VCaP (cell line): ENCODE data around the gene MEIS1.

Source experiments
- H3K27ac ChIP-seq: fragments of 450-650 bp; 2 replicates; pipeline ENCODE4 v1.5.1; 2017
- TF ChIP-seq, protein P1 (sequence below): fragments of 450-650 bp; conservative IDR thresholded peaks from 2 replicates; pipeline ENCODE4 v1.5.1; 2017; ENCODE audit warnings: mild to moderate bottlenecking, moderate library complexity

Gene MEIS1

DNA sequence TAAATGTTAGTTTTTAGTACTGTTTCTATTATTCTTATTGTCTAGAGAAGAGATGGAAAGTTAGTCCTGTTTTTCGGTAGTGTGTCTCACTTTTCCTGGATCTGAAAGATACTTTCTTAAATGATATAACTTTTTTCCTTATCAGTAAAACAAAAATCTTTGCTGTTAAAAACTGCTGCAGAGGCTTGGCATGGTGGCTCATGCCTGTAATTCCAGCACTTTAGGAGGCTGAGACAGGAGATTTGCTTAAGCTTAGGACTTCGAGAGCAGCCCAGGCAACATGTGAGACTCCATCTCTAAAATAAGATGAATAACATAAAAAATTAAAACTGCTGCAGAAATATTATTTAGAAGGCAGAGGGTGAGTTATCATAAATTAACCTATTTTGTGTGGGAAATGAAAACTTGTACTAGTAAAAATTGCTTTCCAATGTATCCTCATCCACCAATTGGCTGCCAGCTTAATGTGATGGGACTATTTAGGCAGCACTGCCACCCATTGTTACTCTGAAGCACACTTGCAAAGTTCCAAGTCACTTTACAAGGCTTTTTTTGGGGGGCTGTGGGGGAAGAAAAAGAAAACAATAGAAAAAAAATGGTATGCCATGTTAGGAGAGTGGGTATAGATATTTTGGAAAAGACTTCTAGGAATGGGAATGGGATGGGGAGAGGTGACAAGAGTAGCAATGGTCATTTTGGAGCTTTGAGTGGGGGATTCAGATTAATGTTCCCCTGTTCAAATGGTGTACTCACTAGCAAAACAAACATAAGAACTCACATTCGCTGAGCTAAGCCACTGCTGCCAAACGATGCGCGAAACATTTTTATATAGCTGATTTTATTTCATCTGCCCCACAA is 62.7 kb downstream of the MEIS1 start:
- TF ChIP-seq, protein P1, sequence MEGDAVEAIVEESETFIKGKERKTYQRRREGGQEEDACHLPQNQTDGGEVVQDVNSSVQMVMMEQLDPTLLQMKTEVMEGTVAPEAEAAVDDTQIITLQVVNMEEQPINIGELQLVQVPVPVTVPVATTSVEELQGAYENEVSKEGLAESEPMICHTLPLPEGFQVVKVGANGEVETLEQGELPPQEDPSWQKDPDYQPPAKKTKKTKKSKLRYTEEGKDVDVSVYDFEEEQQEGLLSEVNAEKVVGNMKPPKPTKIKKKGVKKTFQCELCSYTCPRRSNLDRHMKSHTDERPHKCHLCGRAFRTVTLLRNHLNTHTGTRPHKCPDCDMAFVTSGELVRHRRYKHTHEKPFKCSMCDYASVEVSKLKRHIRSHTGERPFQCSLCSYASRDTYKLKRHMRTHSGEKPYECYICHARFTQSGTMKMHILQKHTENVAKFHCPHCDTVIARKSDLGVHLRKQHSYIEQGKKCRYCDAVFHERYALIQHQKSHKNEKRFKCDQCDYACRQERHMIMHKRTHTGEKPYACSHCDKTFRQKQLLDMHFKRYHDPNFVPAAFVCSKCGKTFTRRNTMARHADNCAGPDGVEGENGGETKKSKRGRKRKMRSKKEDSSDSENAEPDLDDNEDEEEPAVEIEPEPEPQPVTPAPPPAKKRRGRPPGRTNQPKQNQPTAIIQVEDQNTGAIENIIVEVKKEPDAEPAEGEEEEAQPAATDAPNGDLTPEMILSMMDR, result no peak
- peak overlapping the region; percentile 31; the same call in 1 of the 2 replicates for H3K27ac ChIP-seq

DNA sequence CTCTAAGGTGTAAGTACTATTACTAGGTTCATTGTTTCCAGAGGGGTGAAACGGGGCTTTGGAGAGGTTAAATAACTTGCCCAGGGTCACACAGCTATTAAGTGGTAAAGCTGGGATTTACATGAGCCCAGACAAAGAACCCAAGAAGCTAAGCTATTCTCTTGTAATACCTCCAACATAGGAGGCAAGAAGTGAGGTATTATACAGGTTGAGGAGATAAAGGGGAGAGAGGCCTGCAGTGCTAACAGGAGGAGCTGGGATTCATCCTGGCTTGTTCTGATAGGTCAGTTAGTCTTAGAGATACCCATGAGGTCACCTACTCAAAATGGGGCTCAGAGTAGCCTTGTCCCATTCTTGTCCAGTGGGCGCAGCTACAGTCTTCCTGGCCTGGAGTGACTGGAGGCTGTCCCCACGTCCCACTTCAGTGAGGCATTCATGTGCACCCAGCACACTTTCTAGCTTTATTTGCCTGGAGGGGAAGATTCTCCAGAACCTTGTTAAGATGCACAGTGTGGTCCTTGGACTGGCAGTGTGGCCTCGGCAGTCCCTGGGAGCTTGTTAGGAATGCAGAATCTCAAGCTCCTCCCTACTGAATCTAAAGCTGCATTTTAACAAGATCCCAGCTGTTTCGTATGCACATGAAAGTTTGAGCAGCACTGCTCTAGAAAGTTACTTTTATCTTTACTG is 63.5 kb downstream of the MEIS1 start:
- H3K27ac ChIP-seq, result no peak overlapping the region

DNA sequence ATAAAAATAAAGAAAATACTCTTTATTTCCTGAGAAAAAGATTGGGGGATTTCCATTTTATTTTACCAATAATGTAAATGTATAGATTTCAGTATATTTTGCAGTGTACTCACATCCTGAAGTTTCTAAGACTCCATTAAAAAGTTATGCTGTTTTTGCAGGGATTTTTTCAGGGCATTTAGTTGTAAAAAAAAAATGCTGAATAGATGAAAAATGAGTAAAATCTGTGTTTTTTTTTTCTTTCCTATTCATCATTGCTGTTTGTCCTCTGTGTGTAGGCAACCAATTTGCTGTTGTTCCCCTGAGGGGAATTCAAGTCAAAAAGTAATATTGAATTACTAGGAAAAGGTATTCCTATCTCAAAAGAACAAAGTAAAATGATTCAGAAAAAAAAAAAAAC is 66.3 kb downstream of the MEIS1 start:
- TF ChIP-seq, protein P1, result no peak
- H3K27ac ChIP-seq, result no peak overlapping the region

More for the DNA sequence above, 63.5 kb downstream of the MEIS1 start:
- TF ChIP-seq, protein P1, result no peak

DNA sequence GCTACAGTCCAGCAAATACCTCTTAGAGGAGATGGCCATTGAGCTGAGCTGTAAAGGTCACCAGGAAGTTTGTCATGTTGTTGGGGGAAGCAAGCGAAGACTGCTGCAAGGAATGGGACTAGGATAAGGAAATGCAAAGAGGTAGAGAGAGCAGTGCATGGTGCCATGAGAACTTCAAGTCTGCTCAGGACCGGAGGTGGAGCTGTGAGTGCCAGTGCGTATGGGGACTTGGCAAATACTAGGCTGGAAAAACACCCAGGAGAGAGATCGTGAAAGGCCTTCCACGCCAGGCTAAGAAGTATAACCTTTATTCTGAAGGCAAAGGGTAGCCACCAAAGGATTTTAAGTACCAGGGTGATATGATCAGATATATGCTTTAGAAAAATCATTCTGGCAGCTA is 71.3 kb downstream of the MEIS1 start:
- TF ChIP-seq, protein P1, result no peak
- H3K27ac ChIP-seq, result no peak overlapping the region

DNA sequence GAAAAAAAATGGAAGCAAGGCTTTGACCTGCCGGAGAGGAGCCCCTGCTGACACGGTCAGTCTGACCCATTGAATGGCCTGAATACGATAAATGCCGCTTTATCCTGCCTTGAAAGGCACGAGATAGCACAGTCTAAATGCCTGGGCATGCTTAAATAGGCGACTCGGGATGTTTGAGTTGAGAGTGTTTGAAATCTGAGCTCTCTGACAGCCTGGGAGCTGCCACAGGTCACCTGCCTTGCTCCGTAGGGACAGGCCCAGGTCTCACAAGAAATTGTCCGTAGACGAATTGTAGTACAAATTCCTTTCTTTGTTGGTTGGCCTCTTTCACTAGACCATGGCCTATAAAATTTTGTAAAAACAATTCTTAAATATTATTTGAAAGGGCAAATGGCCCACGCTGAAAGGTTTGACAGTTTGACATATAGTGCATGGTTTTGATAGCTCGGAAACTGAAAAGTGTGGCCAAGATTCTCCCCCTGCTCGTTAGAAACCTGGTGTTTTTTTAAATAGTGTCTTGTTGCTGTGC is 72.8 kb downstream of the MEIS1 start:
- H3K27ac ChIP-seq, result no peak overlapping the region
- TF ChIP-seq, protein P1, result no peak

DNA sequence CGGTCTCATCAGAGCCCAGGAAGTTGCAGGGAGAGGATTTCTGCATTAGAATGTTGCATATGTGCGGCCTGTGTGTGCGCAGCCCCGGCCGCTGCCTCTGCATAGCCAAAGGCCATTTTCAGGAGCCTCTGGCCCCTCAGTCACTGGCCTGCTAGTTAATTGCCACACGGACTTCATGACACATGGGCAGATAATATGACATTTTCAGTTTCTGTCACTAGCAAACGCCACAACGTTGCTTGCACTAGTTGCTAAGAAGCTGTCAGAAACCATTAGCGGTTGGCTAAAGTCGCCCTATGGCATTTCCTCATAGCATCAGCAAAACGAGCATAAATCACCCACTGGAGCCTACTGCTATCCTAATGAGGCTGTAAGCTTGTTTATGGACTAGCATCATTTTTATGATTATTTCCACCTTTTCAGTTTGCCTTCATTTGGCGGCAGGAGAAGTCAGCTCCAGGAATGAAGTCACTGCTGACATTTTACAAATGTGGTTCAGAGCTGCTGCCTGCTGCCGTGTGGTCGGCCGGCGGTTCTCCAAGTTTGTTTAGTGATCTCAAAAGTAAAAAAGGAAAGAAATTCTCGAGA is 73.7 kb downstream of the MEIS1 start:
- TF ChIP-seq, protein P1, result no peak
- no peak overlapping the region for H3K27ac ChIP-seq

DNA sequence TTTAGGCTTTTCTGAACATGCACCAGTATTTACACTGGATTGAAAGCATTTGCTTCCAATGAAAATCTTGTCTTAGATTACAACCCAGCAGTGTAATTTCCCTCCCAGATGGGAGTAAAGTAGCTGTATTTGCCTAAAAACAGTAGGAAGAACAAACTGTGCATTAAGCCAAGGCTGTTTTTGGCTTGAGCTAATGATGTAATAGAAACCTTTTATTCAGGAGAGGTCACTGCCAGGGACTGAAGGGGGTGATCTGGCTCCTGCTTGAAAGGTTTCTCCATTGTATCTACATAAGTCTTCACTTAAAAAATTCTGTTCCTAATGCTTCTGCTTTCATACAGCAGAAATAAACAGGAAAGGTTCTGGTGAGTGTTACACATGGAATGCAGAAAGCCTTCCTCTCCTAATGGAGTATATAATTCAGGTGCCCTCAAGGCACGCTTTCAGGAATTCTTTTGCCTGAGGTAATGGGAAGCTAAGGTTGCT is 74.4 kb downstream of the MEIS1 start:
- TF ChIP-seq, protein P1, result no peak

More for the DNA sequence above, 74.4 kb downstream of the MEIS1 start:
- H3K27ac ChIP-seq, result no peak overlapping the region
